Left kidney (tissue), 2 donors: ENCODE data around the gene PPFIBP2. TPM values are rescaled to one million over a fixed set of nuclear protein-coding genes. Genes with fewer than 3 reads are reported as not detected.
"Not testable (repeated sequence)": the region's sequence is repeated elsewhere in the genome, so short reads cannot be mapped to it uniquely, and the experiment has no call there.

Source experiments
- DNase-seq: peaks from one replicate; pipeline ENCODE4 v3.0.0-alpha.2; 2013
- polyA plus RNA-seq: library from polyadenylated mRNA; unstranded; fragments of 120-200 nt; gene quantifications from one replicate; pipeline ENCODE4 v1.2.1, GENCODE V29; 2013; ENCODE audit not compliant: insufficient read length

The PPFIBP2 gene
- polyA plus RNA-seq, 1 donor: 60.0 TPM

DNA sequence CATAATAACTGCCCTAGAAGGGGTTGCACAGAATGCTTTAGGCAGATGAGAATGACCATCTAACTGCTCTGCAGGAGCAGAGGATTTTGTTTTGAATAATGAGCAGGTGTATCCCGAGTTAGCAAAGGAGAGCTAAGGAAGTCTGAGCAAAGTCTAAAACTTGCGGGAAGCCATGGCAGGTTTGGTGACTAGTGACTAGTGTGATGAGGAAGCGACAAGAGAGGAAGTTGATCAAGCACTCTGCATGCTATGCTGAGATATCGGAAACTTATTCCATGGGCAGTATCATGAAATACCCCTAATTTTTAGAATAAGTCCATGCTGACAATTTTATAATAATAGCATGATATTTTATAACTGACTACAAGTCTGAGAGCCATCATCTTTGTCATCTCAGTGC, 15.6 kb upstream of the PPFIBP2 start:
- DNase-seq: no peak

- no peak for DNase-seq
These were observed 14.7 kb upstream of the PPFIBP2 start for GRCh38 chr11:7499081-7499480.

DNA sequence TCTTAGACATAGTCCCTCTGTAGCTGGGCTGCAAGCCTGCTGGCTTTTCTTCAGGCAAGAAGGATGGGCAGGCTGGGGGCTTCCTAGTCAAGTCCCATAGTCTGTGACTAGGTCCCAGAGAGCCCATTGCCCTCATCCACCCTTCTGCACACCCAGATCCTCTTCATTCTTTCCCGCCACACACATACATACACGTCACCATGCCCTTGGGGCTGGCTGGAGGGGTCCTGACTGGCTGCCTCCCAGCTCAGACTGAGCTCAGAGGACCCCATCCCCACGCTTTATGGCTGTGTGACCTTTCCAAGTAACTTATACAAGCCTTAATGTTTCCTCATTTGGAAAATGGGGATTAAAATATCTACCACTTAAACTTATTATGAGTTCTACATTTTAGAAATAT, 13.5 kb upstream of the PPFIBP2 start:
- DNase-seq: no peak

DNA sequence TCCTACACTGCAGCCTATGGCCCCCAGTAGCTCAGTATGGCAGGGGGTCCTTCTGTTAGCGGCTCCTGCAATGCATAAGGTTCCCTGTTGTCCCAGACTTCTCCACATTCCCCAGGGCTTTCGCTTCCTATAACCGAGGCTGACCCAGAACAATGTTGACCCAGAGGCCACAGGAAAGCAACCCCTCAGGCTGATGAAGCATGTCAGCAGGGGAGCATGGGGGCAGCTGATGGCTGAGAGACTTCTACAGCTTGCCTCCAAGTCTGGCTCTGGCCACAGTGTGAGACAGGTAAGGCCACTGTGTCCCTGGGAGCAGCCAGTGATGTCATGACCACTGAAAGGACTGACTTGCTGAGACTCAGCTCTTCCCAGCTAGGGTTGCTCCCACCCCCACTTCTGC, 12.5 kb upstream of the PPFIBP2 start:
- DNase-seq: no peak

DNA sequence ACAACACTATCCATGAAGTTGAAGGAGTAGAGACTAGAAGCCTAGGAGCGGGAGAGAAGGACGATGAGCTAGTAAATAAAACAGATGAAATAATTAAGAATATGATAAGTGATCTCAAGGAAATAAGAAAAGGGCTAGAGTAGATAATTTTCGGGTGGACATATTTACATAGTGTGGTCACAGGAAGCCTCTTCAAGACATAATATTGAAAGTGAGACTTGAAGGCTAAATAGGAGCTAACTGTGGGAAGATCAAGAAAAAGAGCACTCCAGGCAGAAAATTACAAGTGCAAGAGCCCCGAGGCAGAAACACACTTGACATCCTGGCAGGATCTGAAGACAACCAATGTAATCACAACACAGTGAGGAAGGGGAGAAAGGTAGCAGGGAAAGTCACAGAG, 11.9 kb upstream of the PPFIBP2 start:
- no peak for DNase-seq

DNA sequence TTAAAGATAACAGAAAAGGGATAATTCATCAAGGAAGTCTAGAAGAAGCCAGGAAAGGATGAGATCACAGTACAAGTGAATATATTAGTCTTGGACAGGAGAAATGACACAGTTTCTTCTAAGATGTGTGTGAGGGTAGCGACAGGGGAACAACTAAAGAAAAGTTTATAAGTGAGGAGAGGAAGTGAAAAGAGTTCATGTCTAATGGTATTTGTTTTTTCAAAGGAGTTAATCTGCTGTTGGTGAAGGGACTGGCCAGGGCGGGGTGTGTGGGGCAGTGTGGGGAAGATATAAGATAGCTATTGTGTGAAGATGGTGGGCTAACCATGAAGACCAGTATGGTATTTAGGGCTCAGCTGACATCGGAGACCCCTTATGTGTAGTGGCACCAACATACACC, 7.6 kb upstream of the PPFIBP2 start:
- DNase-seq: no peak

GRCh38 chr11:7508087-7508486, 5.7 kb upstream of the PPFIBP2 start:
- DNase-seq: no peak

- no peak for DNase-seq
These were observed 3.8 kb upstream of the PPFIBP2 start for GRCh38 chr11:7509966-7510365.

DNA sequence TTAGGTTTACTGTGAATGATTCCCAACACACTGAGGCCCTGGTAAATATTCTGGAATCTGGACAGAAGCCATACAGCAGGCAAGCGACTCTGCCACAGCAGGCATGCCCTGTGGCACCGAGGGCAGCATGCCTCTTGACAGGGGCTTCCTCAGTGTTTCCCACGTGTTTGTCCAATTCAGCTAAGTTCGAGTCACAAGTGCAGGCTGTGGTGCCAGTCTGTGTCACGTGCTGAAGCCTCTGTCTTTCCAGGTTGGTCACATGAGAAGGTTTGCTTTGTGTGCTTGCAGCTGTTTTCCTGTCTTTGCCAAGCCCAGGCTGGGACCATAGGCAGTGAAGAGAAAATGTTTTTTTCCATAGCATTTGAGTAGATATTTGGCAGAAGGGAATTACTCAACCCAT, 2.4 kb upstream of the PPFIBP2 start:
- DNase-seq: no peak

GRCh38 chr11:7512525-7513233, 1.1 kb upstream of the PPFIBP2 start:
- DNase-seq: peak; percentile 53

DNA sequence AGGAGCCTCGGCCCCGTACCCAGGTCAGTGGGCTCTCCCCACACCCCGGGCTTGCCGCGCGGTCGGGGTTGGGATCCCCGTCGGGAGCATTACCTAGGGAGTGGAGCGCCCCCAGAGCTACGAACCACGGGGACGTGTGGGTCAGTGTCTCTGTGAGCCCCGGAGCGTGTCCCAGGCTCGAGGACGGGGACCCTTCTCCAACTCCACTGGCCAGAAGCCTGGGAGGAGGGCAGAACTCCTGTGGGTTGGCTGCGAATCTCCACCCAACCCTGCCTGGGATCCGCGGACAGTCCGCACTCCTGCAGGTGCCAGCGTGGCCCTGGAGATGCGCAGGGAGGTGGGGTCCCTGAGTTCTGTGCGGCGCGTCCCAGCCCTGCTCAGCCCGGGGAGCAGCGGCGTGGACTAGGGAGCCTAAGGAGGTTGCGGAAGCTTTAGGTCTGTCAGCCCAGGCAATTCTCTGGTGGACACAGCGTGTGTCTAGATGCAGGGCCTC, 346 bp downstream of the PPFIBP2 start:
- no peak for DNase-seq

DNA sequence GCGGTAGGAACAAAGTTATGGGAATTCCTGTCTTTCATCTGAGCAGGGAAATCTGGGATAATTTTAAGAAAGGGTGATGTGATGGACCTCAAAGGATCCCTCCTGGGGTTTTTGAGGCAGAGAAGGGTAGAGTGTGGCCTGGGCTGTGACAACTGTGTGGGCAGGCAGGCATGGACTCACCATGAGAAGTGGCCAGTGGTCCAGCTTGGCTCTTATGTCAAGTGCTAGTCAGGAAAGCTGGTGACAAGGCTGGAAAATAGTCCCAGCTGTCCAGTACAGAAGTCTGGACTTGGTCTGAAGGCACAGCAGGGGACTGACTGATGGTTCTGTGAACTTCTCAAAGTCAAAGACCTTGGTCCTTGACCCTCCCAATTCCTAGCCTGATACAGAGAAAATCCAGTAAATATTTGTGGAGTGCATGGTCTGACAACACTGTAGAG, 1.7 kb downstream of the PPFIBP2 start:
- no peak for DNase-seq

DNA sequence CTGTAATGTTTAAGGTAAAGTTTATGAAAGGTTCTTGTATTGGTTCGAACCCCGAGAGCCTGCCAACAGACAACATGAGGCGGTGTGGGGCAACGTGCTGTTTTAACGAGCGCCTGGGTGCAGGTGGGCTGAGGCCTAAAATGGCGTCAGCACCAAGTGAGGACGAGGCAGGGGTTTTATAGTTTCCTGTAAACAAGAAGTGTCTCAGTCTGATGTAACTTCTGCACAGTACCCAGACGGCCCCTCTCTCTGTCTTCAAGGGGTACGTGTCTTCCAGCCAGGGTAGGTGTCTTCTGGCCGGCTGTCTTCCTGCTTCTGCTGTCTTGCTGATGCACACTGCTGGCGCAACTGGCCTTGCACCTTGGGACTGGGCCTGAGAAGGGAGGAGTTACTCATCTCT, 2.7 kb downstream of the PPFIBP2 start:
- DNase-seq: no peak

DNA sequence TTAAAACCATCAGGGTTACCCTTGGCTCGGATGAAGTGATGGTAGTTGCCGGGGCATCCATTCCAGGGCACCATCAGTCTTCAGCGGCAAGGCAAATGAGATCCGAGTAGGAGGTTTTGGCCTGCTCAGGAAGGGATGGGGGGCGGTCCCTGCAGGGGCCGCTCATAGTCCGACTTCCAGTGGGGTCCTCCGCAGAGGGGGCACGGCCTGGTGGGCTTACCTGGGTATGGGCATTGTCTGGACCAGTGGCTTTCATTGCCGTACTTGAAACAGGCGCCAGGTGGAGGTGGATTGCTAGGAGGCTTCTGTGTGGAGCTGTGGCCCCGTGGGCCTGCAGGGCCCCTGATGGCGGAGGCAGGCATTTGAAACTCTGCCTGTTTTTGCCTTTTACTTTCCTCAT, 3.9 kb downstream of the PPFIBP2 start:
- DNase-seq: not testable (repeated sequence)

GRCh38 chr11:7518811-7519562, 5.2 kb downstream of the PPFIBP2 start:
- no peak for DNase-seq

DNA sequence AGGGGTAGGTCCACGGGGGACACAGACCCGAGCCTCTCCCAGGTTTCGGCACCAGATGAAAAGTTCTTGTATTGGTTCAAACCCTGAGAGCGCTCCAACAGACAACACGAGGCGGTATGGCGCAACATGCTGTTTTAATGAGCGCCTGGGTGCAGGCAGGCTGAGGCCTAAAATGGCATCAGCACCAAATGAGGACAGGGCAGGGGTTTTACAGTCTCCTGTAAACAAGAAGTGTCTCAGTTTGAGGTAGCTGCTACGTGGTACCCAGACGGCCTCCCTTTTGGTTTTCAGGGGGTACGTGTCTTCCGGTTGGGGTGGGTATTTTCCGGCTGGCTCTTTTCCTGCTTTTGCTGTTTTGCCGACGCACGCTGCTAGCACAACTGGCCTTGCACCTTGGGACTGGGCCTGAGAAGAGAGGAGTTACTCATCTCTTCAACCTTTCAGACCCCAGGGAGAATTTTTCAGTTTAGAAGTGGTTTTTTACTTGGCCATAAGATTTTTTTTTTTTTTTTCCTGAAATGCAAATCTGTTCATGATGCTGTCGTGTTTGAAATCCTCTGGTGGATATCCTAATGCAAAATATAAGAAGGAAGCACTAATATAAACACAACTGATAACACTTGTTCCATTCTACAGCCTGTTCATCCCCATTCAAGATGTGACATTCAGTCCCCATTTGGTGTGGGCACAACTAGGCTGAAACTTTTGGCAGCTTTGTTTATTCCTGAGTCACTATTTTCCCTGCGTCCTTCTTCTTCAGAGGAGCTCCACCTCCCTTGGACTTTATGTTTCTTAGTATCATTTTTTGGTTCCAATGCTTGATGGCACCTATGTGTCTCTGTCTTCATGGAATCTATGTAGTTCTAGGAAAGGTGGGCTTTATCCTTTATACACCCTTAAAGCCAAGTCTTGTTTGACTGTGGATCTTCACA, 6.5 kb downstream of the PPFIBP2 start:
- no peak for DNase-seq

GRCh38 chr11:7520981-7521487, 7.2 kb downstream of the PPFIBP2 start:
- no peak for DNase-seq

DNA sequence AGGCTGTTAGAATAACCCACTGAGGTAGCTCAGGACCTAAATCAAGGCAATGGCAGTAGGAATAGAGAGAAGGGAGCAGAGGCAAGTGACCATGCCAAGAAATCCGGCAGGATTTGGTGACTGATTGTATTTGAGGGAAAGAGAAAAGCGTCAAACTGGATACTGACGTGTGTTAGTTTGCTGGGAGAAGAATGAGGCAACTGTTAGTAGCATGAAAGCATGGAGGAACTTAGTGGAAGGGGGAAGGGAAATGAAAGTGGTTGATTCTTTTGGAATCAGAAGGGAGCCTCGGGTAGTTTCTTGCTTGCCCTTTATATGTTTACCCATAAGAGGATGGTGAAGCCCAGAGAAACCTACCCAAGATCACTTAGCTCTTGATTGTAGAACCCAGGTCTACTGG, 8.3 kb downstream of the PPFIBP2 start:
- DNase-seq: no peak

DNA sequence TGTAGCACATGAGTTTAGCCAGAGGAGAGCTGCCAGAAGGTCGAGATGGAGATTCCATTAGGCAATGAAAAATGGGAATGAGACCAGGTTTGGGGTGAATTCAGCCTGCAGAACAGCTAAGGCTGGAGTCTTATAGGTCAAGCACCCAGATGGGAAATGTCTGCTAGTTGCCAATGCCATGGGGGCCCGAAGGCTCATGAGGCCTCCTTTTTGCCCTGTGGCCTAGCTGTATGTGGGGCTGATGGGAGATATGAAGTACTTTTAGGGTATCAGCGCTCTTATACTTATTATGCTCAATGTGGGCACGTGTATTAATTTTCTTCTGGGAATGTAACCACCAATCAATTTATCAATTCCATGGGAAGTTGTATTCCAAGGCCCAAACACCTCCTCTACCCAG, 8.7 kb downstream of the PPFIBP2 start:
- DNase-seq: no peak

DNA sequence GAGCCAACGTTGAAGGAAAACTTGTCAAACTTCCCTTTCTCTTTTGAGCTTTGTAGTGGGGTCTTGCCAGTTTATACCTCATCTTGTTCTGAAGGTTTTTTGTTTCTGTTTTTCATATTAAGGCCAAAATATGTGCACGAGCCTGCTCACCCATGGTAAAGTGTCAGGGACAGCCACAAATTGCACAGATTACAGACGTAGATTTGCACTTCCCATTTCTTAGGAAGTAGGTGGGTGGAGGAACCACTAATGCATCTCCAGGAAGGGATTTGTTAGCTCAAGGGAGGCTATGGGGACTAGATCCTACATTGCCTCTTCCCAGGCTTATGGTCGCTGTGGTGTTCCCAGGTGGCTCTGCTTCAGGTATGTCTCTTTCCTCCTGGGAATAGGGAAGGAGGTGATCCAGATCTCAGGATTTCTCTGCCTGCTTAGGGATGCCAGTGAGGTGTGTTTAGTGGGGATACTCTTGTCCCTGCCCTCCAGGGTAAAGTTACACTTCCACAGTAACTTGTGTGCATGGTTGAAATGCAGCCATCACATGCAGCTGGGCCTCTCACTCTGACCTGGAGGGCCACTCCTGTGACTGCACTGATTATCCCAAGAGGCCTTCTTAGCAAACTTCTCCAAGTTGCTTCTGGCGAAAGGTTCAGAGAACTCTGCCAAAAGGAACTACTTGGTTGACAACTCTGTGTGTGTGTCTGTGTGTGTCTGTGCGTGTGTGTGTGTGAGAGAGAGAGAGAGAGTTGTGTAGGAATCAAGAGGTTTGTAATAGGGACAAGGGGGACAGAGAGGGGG, 9.8 kb downstream of the PPFIBP2 start:
- no peak for DNase-seq

DNA sequence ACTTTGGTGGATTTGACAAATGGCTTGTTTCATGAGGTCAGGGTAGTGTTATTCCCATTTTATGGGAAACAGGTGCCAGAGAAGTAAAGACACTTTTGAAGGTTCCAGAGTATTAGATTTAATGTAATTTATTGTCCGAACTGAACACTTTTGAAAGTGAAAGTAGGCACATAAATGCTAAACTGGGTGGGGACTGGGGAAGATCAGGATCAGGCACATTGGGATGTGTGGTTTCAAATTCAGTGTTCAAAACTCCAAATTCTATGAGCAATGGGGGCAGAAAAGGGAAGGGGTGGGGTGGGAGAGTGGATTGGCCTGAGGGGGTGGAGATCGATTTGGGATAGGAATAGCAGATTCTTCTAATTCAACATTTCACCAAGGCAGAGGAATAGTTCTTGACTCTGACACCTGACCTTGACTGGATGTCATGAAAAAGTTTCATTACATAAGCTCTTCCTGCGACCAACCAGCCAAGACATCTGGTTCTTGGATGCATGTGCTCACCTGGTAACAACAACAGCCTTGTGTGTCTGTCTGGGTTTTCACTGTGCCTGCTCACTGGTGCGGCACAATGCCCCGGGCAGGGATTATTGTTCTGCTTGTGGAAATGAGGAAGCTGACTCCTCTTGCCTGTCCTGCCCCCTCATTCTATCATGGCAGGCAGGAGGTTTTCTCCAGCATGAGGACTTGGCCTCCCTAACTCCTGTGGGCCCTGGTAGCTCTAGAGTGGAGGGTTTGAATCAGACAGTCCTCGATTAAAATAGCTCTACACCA, 10.8 kb downstream of the PPFIBP2 start:
- DNase-seq: peak; percentile 61
